IMR-90 (cell line): ENCODE data around the gene EFCAB3. TPM values are rescaled to one million over a fixed set of nuclear protein-coding genes. Genes with fewer than 3 reads are reported as not detected.

Experiments used
- ATAC-seq: fragments of 200-7000 bp; cut with Tn5 transposase; 2 replicates; pipeline ENCODE4 v1.9.1; 2020; ENCODE audit warnings: low read depth, mild to moderate bottlenecking, moderate library complexity
- BruUV-seq: library from RNA; stranded (reverse); fragments of 400-500 nt; replicated peaks from 2 replicates; lab custom pipeline; 2021; lab: Mats Ljungman, UMichigan
- CTCF ChIA-PET: fragments of 300-600 bp; formaldehyde crosslinking; extraction: SDS; loops from one replicate; lab custom pipeline; 2021; ENCODE audit warnings: antibody characterized with exemption; lab: Yijun Ruan, JAX
- POLR2A ChIA-PET: fragments of 300-600 bp; sonication (Branson Sonifier 250); formaldehyde crosslinking; loops from one replicate; lab custom pipeline; 2022; ENCODE audit warnings: antibody characterized with exemption; ENCODE audit not compliant: unreplicated experiment; lab: Charles Lee
- DNase-seq: peaks from one replicate; pipeline ENCODE4 v3.0.0; 2013
- H2AFZ ChIP-seq: replicated peaks from 2 replicates; pipeline ENCODE3; 2013; ENCODE audit warnings: low read length, mild to moderate bottlenecking; ENCODE audit not compliant: poor library complexity
- H2AK5ac ChIP-seq: 2 replicates; pipeline ENCODE4 v1.6.1; 2013; ENCODE audit warnings: low read depth, low read length, inconsistent platforms
- H2AK9ac ChIP-seq: replicated peaks from 2 replicates; pipeline ENCODE3; 2013; ENCODE audit warnings: mild to moderate bottlenecking, low read depth, low read length, moderate library complexity; ENCODE audit not compliant: poor library complexity
- H2BK120ac ChIP-seq: 2 replicates; pipeline ENCODE4 v1.6.1; 2013; ENCODE audit warnings: low read depth, low read length, inconsistent platforms
- H2BK15ac ChIP-seq: 3 replicates; pipeline ENCODE4 v1.6.1; 2013; ENCODE audit warnings: low read depth, low read length, inconsistent platforms
- H2BK20ac ChIP-seq: 2 replicates; pipeline ENCODE4 v1.6.1; 2013; ENCODE audit warnings: low read depth, mild to moderate bottlenecking, inconsistent platforms, low read length, moderate library complexity
- H2BK5ac ChIP-seq: 2 replicates; pipeline ENCODE4 v1.6.1; 2013; ENCODE audit warnings: mild to moderate bottlenecking, low read depth, low read length, inconsistent platforms; ENCODE audit not compliant: poor library complexity, severe bottlenecking
- H3K14ac ChIP-seq: replicated peaks from 2 replicates; pipeline ENCODE4 v1.6.1; 2013; ENCODE audit warnings: low read depth, low read length, inconsistent platforms
- H3K18ac ChIP-seq: 2 replicates; pipeline ENCODE4 v1.6.1; 2013; ENCODE audit warnings: low read depth, low read length, control low read depth
- H3K23ac ChIP-seq: 2 replicates; pipeline ENCODE4 v1.6.1; 2013; ENCODE audit warnings: low read depth, low read length, inconsistent platforms
- H3K27ac ChIP-seq: 2 replicates; pipeline ENCODE4 v1.5.1; 2013; ENCODE audit warnings: mild to moderate bottlenecking, control low read depth, low read length; ENCODE audit not compliant: insufficient read depth
- H3K27me3 ChIP-seq: 2 replicates; pipeline ENCODE4 v1.6.1; 2013; ENCODE audit warnings: low read length; ENCODE audit not compliant: control insufficient read depth, insufficient read depth
- H3K36me3 ChIP-seq: 2 replicates; pipeline ENCODE4 v1.6.1; 2013; ENCODE audit warnings: low read length, mixed read lengths; ENCODE audit not compliant: control insufficient read depth, insufficient read depth
- H3K4ac ChIP-seq: 2 replicates; pipeline ENCODE4 v1.6.1; 2013; ENCODE audit warnings: low read depth, low read length, inconsistent platforms
- H3K4me1 ChIP-seq: 2 replicates; pipeline ENCODE4 v1.6.1; 2013; ENCODE audit warnings: low read length, mixed read lengths; ENCODE audit not compliant: control insufficient read depth, insufficient read depth
- H3K4me2 ChIP-seq: 2 replicates; pipeline ENCODE4 v1.6.1; 2013; ENCODE audit warnings: low read depth, mild to moderate bottlenecking, control low read depth, low read length, moderate library complexity
- H3K4me3 ChIP-seq: 2 replicates; pipeline ENCODE4 v1.5.1; 2013; ENCODE audit warnings: low read depth, mild to moderate bottlenecking, control low read depth, low read length, moderate library complexity; ENCODE audit not compliant: insufficient read depth
- H3K56ac ChIP-seq: 2 replicates; pipeline ENCODE4 v1.6.1; 2013; ENCODE audit warnings: low read length, inconsistent platforms; ENCODE audit not compliant: insufficient read depth; ENCODE audit errors: extremely low read depth
- H3K79me1 ChIP-seq, 2 experiments: 2 replicates each; pipeline ENCODE4 v1.6.1; 2013; ENCODE audit warnings: low read length in 2 of 2, inconsistent platforms in 1 of 2, low read depth in 1 of 2
- H3K9ac ChIP-seq: 2 replicates; pipeline ENCODE4 v1.6.1; 2013; ENCODE audit warnings: low read depth, low read length, control low read depth
- H3K9me1 ChIP-seq: 2 replicates; pipeline ENCODE4 v1.6.1; 2013; ENCODE audit warnings: low read length, inconsistent platforms; ENCODE audit not compliant: insufficient read depth
- H3K9me3 ChIP-seq: 2 replicates; pipeline ENCODE4 v1.6.1; 2013; ENCODE audit warnings: low read length; ENCODE audit not compliant: control insufficient read depth, insufficient read depth
- H4K20me1 ChIP-seq: 2 replicates; pipeline ENCODE4 v1.6.1; 2013; ENCODE audit warnings: low read length, inconsistent platforms; ENCODE audit not compliant: insufficient read depth
- H4K5ac ChIP-seq: 2 replicates; pipeline ENCODE4 v1.6.1; 2013; ENCODE audit warnings: mild to moderate bottlenecking, low read depth, low read length, control low read depth
- H4K8ac ChIP-seq, 2 experiments: 2 replicates each; pipeline ENCODE4 v1.6.1; 2013; ENCODE audit warnings: low read depth in 2 of 2, low read length in 2 of 2, control low read depth in 1 of 2, inconsistent platforms in 1 of 2
- H4K91ac ChIP-seq: 2 replicates; pipeline ENCODE4 v1.6.1; 2013; ENCODE audit warnings: low read depth, low read length, inconsistent platforms; ENCODE audit not compliant: insufficient read depth
- BHLHE40 ChIP-seq: fragments of 150-350 bp; IDR thresholded peaks from 2 replicates; pipeline ENCODE4 v1.6.1; 2016; ENCODE audit warnings: mild to moderate bottlenecking, low read depth, low read length
- CEBPB ChIP-seq: IDR thresholded peaks from 2 replicates; pipeline ENCODE4 v1.6.1; 2012; ENCODE audit warnings: low read depth, low read length, improper control_type of control experiment
- CHD1 ChIP-seq: IDR thresholded peaks from 2 replicates; pipeline ENCODE4 v1.6.1; 2012; ENCODE audit warnings: low read depth, low read length, improper control_type of control experiment
- CTCF ChIP-seq: conservative IDR thresholded peaks from 2 replicates; pipeline ENCODE4 v1.5.1; 2012; ENCODE audit warnings: mild to moderate bottlenecking, low read depth, low read length, improper control_type of control experiment
- FOS ChIP-seq: fragments of 150-350 bp; IDR thresholded peaks from 2 replicates; pipeline ENCODE4 v1.6.1; 2016; ENCODE audit warnings: low read depth, low read length
- MAFK ChIP-seq: IDR thresholded peaks from 2 replicates; pipeline ENCODE4 v1.6.1; 2012; ENCODE audit warnings: low read depth, low read length, improper control_type of control experiment
- MAZ ChIP-seq: IDR thresholded peaks from 2 replicates; pipeline ENCODE4 v1.6.1; 2012; ENCODE audit warnings: low read depth, mild to moderate bottlenecking, low read length, improper control_type of control experiment, moderate library complexity, borderline replicate concordance
- MXI1 ChIP-seq: IDR thresholded peaks from 2 replicates; pipeline ENCODE4 v1.6.1; 2012; ENCODE audit warnings: low read depth, mild to moderate bottlenecking, low read length, moderate library complexity, borderline replicate concordance
- NFE2L2 ChIP-seq: fragments of 150-350 bp; IDR thresholded peaks from 2 replicates; pipeline ENCODE4 v1.6.1; 2016; ENCODE audit warnings: low read depth, mild to moderate bottlenecking, low read length
- POLR2A ChIP-seq: IDR thresholded peaks from 2 replicates; pipeline ENCODE4 v1.6.1; 2012; ENCODE audit warnings: mild to moderate bottlenecking, low read depth, low read length
- RAD21 ChIP-seq: IDR thresholded peaks from 2 replicates; pipeline ENCODE4 v1.6.1; 2012; ENCODE audit warnings: low read length, improper control_type of control experiment
- RCOR1 ChIP-seq: IDR thresholded peaks from 2 replicates; pipeline ENCODE4 v1.6.1; 2012; ENCODE audit warnings: mild to moderate bottlenecking, low read length, improper control_type of control experiment; ENCODE audit not compliant: insufficient replicate concordance
- RFX5 ChIP-seq: IDR thresholded peaks from 2 replicates; pipeline ENCODE4 v1.8.0; 2012; ENCODE audit warnings: low read depth, mild to moderate bottlenecking, low read length, moderate library complexity
- SMC3 ChIP-seq: fragments of 150-350 bp; IDR thresholded peaks from 2 replicates; pipeline ENCODE4 v1.6.1; 2016; ENCODE audit warnings: low read depth, mild to moderate bottlenecking, antibody characterized with exemption, low read length, moderate library complexity
- USF2 ChIP-seq: fragments of 150-350 bp; IDR thresholded peaks from 2 replicates; pipeline ENCODE4 v1.6.1; 2017; ENCODE audit warnings: mild to moderate bottlenecking, antibody characterized with exemption, low read length, low read depth
- WGBS, 2 experiments: methylation state at CpG; one replicate each; pipeline versions ENCODE4 v1.1.5 to v1.1.7; 2013; ENCODE audit warnings: missing lambda C conversion rate in 2 of 2; ENCODE audit not compliant: insufficient read length in 1 of 2; ENCODE audit errors: extremely low coverage in 2 of 2; 5-methylcytosine and 5-hydroxymethylcytosine counted together
- dilution Hi-C: fragments of 300-500 bp; cut with HindIII; formaldehyde crosslinking; loops from one replicate; pipeline ENCODE4 v1.14.3; 2018; ENCODE audit warnings: low sequenced_read_pairs; ENCODE audit not compliant: unreplicated experiment
- in situ Hi-C: fragments of 300-500 bp; cut with MboI; formaldehyde crosslinking; loops from 3 replicates; pipeline ENCODE4 v1.14.3; 2019; ENCODE audit warnings: low sequenced_read_pairs, inconsistent platforms, mixed read lengths
- intact Hi-C: fragments of 100-400 bp; cut with micrococcal nuclease; formaldehyde crosslinking; loops from 2 replicates; pipeline ENCODE4 v1.10.0; 2022
- polyA plus RNA-seq, 3 experiments: library from polyadenylated mRNA; depleted of rRNA; stranded (reverse); fragments of >200 nt; gene quantifications; 2 replicates each; pipeline ENCODE4 v1.2.3, GENCODE V29; 2012; ENCODE audit warnings: low replicate concordance in 1 of 3
- total RNA-seq: library from RNA; depleted of rRNA; stranded (reverse); fragments of >200 nt; gene quantifications from 2 replicates; pipeline ENCODE4 v1.2.3, GENCODE V29; 2012
- TF ChIP-seq, protein P1 (sequence below): fragments of 150-350 bp; IDR thresholded peaks from 2 replicates; pipeline ENCODE4 v1.6.1; 2016; ENCODE audit warnings: low read depth, mild to moderate bottlenecking, low read length, moderate library complexity, borderline replicate concordance

The EFCAB3 gene
- total and polyA plus RNA-seq, 2 of the 4 experiments (the other 2 are of a cell fraction): not detected

DNA sequence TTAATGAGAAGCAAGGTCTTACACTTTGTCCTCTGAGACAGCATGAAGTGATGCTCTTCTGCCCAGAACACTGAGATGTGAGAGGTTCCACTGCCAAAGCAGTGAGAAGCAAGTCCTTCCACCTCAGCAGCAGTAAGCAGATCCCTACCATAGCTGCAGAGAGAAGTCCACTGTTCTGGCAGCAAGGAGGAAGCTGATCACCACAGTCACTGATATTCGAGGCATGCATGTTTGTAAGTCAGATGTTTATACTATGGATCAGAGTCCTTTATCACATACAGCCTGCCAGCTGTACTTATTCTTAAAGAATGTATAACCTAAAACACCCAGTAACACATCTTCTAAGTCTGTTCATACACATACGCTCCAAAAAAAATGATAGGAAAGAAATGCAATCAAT, 25.1 kb downstream of the EFCAB3 start:
- Histone ChIP-seq H4K8ac (no peak overlapping the region), H2AK5ac (no peak overlapping the region), H3K9me3 (no peaks in the 10 kb centered on the region), H2BK20ac (no peak overlapping the region), H3K18ac (no peak overlapping the region), H2AK9ac (no peak overlapping the region), H3K9ac (no peak overlapping the region), H4K91ac (no peak overlapping the region), H3K27me3 (peaks cover 6% of the 10 kb centered on the region), H2BK120ac (no peak overlapping the region), H3K9me1 (no peaks in the 10 kb centered on the region), H3K79me1 (no peaks in the 10 kb centered on the region), H3K14ac (no peak overlapping the region), H3K36me3 (no peaks in the 10 kb centered on the region), H3K56ac (no peak overlapping the region), H3K4me2 (no peak overlapping the region; the same call in 1 of the 2 replicates), H3K4ac (no peak overlapping the region), H3K4me1 (peaks cover 1% of the 10 kb centered on the region; the same call in 1 of the 2 replicates), H2BK15ac (no peak overlapping the region), H3K23ac (no peak overlapping the region), H3K27ac (no peak overlapping the region), H2AFZ (no peak overlapping the region), H2BK5ac (no peak overlapping the region), H4K20me1 (no peaks in the 10 kb centered on the region), H4K5ac (no peak overlapping the region), H3K4me3 (no peak overlapping the region)
- DNase-seq: peak; percentile 53
- ATAC-seq: peak; percentile 93
- in situ Hi-C loops: no loop called here
- BruUV-seq: no TSS peak
- dilution Hi-C loops: no loop called here
- TF ChIP-seq USF2 (no peak), MAFK (no peak), RFX5 (no peak), MAZ (no peak), NFE2L2 (no peak), FOS (no peak), RAD21 (no peak), BHLHE40 (no peak), CTCF (no peak), SMC3 (no peak), CEBPB (no peak), MXI1 (no peak), POLR2A (no peak), CHD1 (no peak), RCOR1 (no peak)
- TF ChIP-seq, protein P1, sequence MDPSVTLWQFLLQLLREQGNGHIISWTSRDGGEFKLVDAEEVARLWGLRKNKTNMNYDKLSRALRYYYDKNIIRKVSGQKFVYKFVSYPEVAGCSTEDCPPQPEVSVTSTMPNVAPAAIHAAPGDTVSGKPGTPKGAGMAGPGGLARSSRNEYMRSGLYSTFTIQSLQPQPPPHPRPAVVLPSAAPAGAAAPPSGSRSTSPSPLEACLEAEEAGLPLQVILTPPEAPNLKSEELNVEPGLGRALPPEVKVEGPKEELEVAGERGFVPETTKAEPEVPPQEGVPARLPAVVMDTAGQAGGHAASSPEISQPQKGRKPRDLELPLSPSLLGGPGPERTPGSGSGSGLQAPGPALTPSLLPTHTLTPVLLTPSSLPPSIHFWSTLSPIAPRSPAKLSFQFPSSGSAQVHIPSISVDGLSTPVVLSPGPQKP: no peak
- WGBS, 2 experiments: no CpG with 5 or more reads among the region's 2 CpGs
- CTCF ChIA-PET: interaction anchor here (0.7 kb wide), 1 partner anchor 12 kb away, joined by 4 read pairs; no protein-coding TSS in a partner anchor
- intact Hi-C loops: no loop called here
- POLR2A ChIA-PET: no interaction called here
